AG09309 (cell line): ENCODE data around the gene SPEN.
A peak's percentile ranks its signal among the peaks of the same experiment; 100 is the strongest.
"Not testable (repeated sequence)": the region's sequence is repeated elsewhere in the genome, so short reads cannot be mapped to it uniquely, and the experiment has no call there.

Source experiments
- DNase-seq: peaks from one replicate; pipeline ENCODE4 v3.0.0-alpha.2; 2010; ENCODE audit warnings: low read depth
- H3K4me3 ChIP-seq: 2 replicates; pipeline ENCODE4 v1.5.1; 2011; ENCODE audit warnings: mild to moderate bottlenecking, low read depth, low read length, moderate library complexity; ENCODE audit not compliant: control insufficient read depth
- TF ChIP-seq, protein P1 (sequence below): IDR thresholded peaks from 2 replicates; pipeline ENCODE4 v1.5.1; 2011; ENCODE audit warnings: mild to moderate bottlenecking, low read depth, low read length, inconsistent platforms; ENCODE audit not compliant: insufficient read depth, control insufficient read depth; ENCODE audit errors: missing control alignments

The SPEN gene

DNA sequence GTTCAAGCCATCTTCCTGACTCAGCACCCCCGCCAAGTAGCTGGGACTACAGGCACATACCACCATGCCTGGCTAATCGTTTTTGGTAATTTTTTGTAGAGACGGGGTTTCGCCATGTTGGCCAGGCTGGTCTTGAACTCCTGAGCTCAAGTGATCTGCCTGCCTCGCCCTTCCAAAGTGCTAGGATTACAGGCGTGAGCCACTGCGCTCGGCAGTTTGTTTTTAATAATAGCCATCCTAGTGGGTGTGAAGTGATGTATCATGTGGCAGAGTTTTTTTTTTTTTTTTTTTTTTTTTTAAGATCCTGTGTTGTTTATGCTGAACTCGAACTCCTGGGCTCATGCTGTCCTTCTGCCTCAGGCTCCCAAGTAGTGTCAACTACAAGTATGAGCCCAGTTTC, 51.8 kb downstream of the SPEN start:
- H3K4me3 ChIP-seq, result no peak overlapping the region
- no peak for DNase-seq
- TF ChIP-seq, protein P1, sequence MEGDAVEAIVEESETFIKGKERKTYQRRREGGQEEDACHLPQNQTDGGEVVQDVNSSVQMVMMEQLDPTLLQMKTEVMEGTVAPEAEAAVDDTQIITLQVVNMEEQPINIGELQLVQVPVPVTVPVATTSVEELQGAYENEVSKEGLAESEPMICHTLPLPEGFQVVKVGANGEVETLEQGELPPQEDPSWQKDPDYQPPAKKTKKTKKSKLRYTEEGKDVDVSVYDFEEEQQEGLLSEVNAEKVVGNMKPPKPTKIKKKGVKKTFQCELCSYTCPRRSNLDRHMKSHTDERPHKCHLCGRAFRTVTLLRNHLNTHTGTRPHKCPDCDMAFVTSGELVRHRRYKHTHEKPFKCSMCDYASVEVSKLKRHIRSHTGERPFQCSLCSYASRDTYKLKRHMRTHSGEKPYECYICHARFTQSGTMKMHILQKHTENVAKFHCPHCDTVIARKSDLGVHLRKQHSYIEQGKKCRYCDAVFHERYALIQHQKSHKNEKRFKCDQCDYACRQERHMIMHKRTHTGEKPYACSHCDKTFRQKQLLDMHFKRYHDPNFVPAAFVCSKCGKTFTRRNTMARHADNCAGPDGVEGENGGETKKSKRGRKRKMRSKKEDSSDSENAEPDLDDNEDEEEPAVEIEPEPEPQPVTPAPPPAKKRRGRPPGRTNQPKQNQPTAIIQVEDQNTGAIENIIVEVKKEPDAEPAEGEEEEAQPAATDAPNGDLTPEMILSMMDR, result no peak

DNA sequence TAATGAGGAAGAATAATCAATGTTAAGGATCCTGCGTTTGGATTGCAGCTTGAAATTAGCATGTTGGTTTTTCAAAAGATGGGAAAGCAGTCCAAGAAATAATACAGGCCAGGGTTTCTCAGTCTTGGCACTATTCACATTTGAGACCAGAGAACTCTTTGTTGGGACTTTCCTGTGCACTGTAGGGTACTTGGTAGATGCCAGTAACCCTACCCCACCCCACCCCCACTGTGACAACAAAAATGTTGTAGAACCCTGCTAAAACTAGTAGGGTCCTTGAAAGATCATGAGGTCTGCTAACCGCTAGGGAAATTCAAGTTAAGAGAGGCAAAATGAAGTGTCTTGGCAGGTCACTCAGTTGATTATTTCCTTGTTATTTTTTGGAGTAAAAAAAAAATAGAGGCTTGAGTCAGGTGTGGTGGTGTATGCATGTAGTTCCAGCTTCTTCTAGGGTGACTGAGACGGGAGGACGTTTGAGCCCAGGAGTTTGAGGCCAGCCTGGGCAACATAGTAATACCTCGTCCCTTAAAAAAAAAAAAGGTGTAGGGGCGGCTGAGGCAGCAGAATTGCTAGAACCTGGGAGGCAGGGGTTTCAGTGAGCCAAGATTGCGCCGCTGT, 53.3 kb downstream of the SPEN start:
- no peak overlapping the region for H3K4me3 ChIP-seq
- no peak for DNase-seq
- TF ChIP-seq, protein P1, result no peak

DNA sequence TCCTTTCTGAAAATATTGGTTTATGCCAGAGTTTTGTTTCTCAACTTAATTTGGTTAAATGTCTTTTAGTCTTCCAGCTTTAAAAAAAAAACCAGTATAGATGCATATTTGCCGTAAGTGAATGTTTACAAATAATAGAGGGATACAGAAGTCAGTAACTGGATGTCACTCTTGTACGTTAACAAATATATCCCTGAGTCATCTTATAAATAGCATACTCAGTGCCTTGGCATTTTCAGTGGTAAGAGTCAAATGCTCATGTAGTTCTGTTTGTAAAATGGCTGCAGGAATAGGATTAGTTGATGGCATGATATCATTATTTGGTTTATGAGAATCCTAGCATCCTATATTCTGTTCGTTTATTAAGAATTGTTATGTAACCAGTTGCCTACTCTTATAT, 55.4 kb downstream of the SPEN start:
- H3K4me3 ChIP-seq, result no peak overlapping the region
- TF ChIP-seq, protein P1, result no peak
- DNase-seq, result peak; percentile 41

DNA sequence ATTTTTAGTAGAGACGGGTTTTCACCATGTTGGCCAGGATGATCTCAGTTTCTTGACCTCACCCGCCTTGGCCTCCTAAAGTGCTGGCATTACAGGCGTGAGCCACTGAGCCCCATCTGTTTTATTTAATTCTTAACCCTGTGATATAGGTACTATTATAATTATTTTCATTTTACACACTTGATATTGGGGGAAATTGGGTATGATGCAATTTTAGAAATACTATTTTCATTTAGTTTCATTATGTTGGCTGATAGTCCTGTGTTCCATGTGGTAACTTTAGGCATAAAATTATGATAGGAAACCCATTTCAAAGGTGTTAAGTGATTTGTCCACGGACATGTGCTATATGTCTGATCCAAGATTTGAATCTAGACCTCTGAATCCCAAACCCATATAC, 61.1 kb downstream of the SPEN start:
- no peak overlapping the region for H3K4me3 ChIP-seq
- DNase-seq, result no peak
- TF ChIP-seq, protein P1, result no peak

DNA sequence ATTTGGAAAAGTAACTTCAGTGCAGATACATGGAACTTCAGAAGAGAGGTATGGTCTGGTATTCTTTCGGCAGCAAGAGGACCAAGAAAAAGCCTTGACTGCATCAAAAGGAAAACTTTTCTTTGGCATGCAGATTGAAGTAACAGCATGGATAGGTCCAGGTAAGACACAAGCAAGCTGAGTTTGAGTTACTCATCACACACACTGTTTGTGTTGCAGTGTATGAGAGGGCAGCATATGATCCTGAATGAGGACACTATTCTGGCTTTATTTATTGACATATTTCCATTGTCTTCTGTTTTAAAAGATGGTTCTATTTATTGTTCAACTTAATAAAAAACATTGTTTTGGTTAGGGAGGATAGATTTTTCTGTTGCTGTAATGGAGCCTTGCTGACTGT, 63.6 kb downstream of the SPEN start:
- no peak overlapping the region for H3K4me3 ChIP-seq
- DNase-seq, result no peak
- TF ChIP-seq, protein P1, result no peak

DNA sequence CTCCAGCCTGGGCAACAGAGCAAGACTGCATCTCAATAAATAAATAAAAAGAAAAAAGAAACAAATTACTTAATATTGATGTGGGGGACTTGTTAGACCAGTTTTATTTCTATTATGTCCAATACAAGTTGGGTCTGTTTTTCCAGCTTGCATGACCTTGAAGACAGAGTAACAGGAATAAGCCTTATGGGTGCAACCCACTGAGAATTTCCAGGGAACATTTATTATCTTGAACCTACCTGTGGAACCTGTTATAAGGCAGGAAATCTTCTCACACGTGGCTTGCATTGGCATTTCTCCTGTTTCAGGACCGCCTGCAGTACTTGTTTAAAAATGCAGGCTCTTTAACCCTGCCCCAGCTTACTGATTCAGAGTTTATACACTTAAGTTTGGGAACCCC, 64.4 kb downstream of the SPEN start:
- TF ChIP-seq, protein P1, result no peak
- no peak for DNase-seq
- H3K4me3 ChIP-seq, result no peak overlapping the region

DNA sequence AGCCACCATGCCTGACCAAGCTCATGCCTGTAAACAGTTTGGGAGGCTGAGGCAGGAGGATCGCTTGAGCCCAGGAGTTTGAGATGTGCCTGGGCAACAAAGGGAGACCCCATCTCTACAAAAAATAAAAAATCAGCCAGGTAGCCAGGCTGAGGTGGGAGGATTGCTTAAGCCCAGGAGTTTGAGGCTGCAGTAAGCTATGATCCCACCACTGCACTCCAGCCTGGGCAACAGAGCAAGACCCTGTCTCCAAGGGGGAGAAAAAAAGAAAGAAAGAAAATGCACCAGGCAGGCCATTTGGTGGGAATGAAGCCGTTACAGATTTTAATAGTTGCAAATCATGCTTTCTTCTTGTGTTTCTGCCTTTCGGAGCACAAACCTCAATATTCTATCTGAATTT, 66.1 kb downstream of the SPEN start:
- not testable (repeated sequence) for DNase-seq, H3K4me3 ChIP-seq

DNA sequence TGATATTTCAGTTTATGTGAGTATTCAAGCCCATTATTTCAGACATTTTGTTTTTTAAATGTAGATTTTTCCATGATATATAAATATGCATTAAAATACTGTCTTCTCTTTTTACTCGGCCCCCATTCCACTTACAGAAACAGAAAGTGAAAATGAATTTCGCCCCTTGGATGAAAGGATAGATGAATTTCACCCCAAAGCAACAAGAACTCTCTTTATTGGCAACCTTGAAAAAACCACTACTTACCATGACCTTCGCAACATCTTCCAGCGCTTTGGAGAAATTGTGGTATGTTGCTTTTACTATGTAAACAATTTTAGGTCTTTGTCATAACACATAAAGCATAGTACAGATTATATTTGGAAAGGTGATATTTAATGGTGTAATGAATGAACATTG, 68.5 kb downstream of the SPEN start:
- H3K4me3 ChIP-seq, result no peak overlapping the region
- TF ChIP-seq, protein P1, result no peak
- DNase-seq, result no peak
